IMR-90 (cell line): ENCODE data around the gene MUC5AC. TPM values are rescaled to one million over a fixed set of nuclear protein-coding genes. Genes with fewer than 3 reads are reported as not detected.

Experiments
- ATAC-seq: fragments of 200-7000 bp; cut with Tn5 transposase; 2 replicates; pipeline ENCODE4 v1.9.1; 2020; ENCODE audit warnings: low read depth, mild to moderate bottlenecking, moderate library complexity
- BruUV-seq: library from RNA; stranded (reverse); fragments of 400-500 nt; replicated peaks from 2 replicates; lab custom pipeline; 2021; lab: Mats Ljungman, UMichigan
- CTCF ChIA-PET: fragments of 300-600 bp; formaldehyde crosslinking; extraction: SDS; loops from one replicate; lab custom pipeline; 2021; ENCODE audit warnings: antibody characterized with exemption; lab: Yijun Ruan, JAX
- POLR2A ChIA-PET: fragments of 300-600 bp; sonication (Branson Sonifier 250); formaldehyde crosslinking; loops from one replicate; lab custom pipeline; 2022; ENCODE audit warnings: antibody characterized with exemption; ENCODE audit not compliant: unreplicated experiment; lab: Charles Lee
- DNase-seq: peaks from one replicate; pipeline ENCODE4 v3.0.0; 2013
- H2AFZ ChIP-seq: replicated peaks from 2 replicates; pipeline ENCODE3; 2013; ENCODE audit warnings: low read length, mild to moderate bottlenecking; ENCODE audit not compliant: poor library complexity
- H2AK5ac ChIP-seq: 2 replicates; pipeline ENCODE4 v1.6.1; 2013; ENCODE audit warnings: low read depth, low read length, inconsistent platforms
- H2AK9ac ChIP-seq: replicated peaks from 2 replicates; pipeline ENCODE3; 2013; ENCODE audit warnings: mild to moderate bottlenecking, low read depth, low read length, moderate library complexity; ENCODE audit not compliant: poor library complexity
- H2BK120ac ChIP-seq: 2 replicates; pipeline ENCODE4 v1.6.1; 2013; ENCODE audit warnings: low read depth, low read length, inconsistent platforms
- H2BK15ac ChIP-seq: 3 replicates; pipeline ENCODE4 v1.6.1; 2013; ENCODE audit warnings: low read depth, low read length, inconsistent platforms
- H2BK20ac ChIP-seq: 2 replicates; pipeline ENCODE4 v1.6.1; 2013; ENCODE audit warnings: low read depth, mild to moderate bottlenecking, inconsistent platforms, low read length, moderate library complexity
- H2BK5ac ChIP-seq: 2 replicates; pipeline ENCODE4 v1.6.1; 2013; ENCODE audit warnings: mild to moderate bottlenecking, low read depth, low read length, inconsistent platforms; ENCODE audit not compliant: poor library complexity, severe bottlenecking
- H3K14ac ChIP-seq: replicated peaks from 2 replicates; pipeline ENCODE4 v1.6.1; 2013; ENCODE audit warnings: low read depth, low read length, inconsistent platforms
- H3K18ac ChIP-seq: 2 replicates; pipeline ENCODE4 v1.6.1; 2013; ENCODE audit warnings: low read depth, low read length, control low read depth
- H3K23ac ChIP-seq: 2 replicates; pipeline ENCODE4 v1.6.1; 2013; ENCODE audit warnings: low read depth, low read length, inconsistent platforms
- H3K27ac ChIP-seq: 2 replicates; pipeline ENCODE4 v1.5.1; 2013; ENCODE audit warnings: mild to moderate bottlenecking, control low read depth, low read length; ENCODE audit not compliant: insufficient read depth
- H3K27me3 ChIP-seq: 2 replicates; pipeline ENCODE4 v1.6.1; 2013; ENCODE audit warnings: low read length; ENCODE audit not compliant: control insufficient read depth, insufficient read depth
- H3K36me3 ChIP-seq: 2 replicates; pipeline ENCODE4 v1.6.1; 2013; ENCODE audit warnings: low read length, mixed read lengths; ENCODE audit not compliant: control insufficient read depth, insufficient read depth
- H3K4ac ChIP-seq: 2 replicates; pipeline ENCODE4 v1.6.1; 2013; ENCODE audit warnings: low read depth, low read length, inconsistent platforms
- H3K4me1 ChIP-seq: 2 replicates; pipeline ENCODE4 v1.6.1; 2013; ENCODE audit warnings: low read length, mixed read lengths; ENCODE audit not compliant: control insufficient read depth, insufficient read depth
- H3K4me2 ChIP-seq: 2 replicates; pipeline ENCODE4 v1.6.1; 2013; ENCODE audit warnings: low read depth, mild to moderate bottlenecking, control low read depth, low read length, moderate library complexity
- H3K4me3 ChIP-seq: 2 replicates; pipeline ENCODE4 v1.5.1; 2013; ENCODE audit warnings: low read depth, mild to moderate bottlenecking, control low read depth, low read length, moderate library complexity; ENCODE audit not compliant: insufficient read depth
- H3K56ac ChIP-seq: 2 replicates; pipeline ENCODE4 v1.6.1; 2013; ENCODE audit warnings: low read length, inconsistent platforms; ENCODE audit not compliant: insufficient read depth; ENCODE audit errors: extremely low read depth
- H3K79me1 ChIP-seq, 2 experiments: 2 replicates each; pipeline ENCODE4 v1.6.1; 2013; ENCODE audit warnings: low read length in 2 of 2, inconsistent platforms in 1 of 2, low read depth in 1 of 2
- H3K9ac ChIP-seq: 2 replicates; pipeline ENCODE4 v1.6.1; 2013; ENCODE audit warnings: low read depth, low read length, control low read depth
- H3K9me1 ChIP-seq: 2 replicates; pipeline ENCODE4 v1.6.1; 2013; ENCODE audit warnings: low read length, inconsistent platforms; ENCODE audit not compliant: insufficient read depth
- H3K9me3 ChIP-seq: 2 replicates; pipeline ENCODE4 v1.6.1; 2013; ENCODE audit warnings: low read length; ENCODE audit not compliant: control insufficient read depth, insufficient read depth
- H4K20me1 ChIP-seq: 2 replicates; pipeline ENCODE4 v1.6.1; 2013; ENCODE audit warnings: low read length, inconsistent platforms; ENCODE audit not compliant: insufficient read depth
- H4K5ac ChIP-seq: 2 replicates; pipeline ENCODE4 v1.6.1; 2013; ENCODE audit warnings: mild to moderate bottlenecking, low read depth, low read length, control low read depth
- H4K8ac ChIP-seq, 2 experiments: 2 replicates each; pipeline ENCODE4 v1.6.1; 2013; ENCODE audit warnings: low read depth in 2 of 2, low read length in 2 of 2, control low read depth in 1 of 2, inconsistent platforms in 1 of 2
- H4K91ac ChIP-seq: 2 replicates; pipeline ENCODE4 v1.6.1; 2013; ENCODE audit warnings: low read depth, low read length, inconsistent platforms; ENCODE audit not compliant: insufficient read depth
- BHLHE40 ChIP-seq: fragments of 150-350 bp; IDR thresholded peaks from 2 replicates; pipeline ENCODE4 v1.6.1; 2016; ENCODE audit warnings: mild to moderate bottlenecking, low read depth, low read length
- CEBPB ChIP-seq: IDR thresholded peaks from 2 replicates; pipeline ENCODE4 v1.6.1; 2012; ENCODE audit warnings: low read depth, low read length, improper control_type of control experiment
- CHD1 ChIP-seq: IDR thresholded peaks from 2 replicates; pipeline ENCODE4 v1.6.1; 2012; ENCODE audit warnings: low read depth, low read length, improper control_type of control experiment
- ELK1 ChIP-seq: fragments of 150-350 bp; IDR thresholded peaks from 2 replicates; pipeline ENCODE4 v1.6.1; 2016; ENCODE audit warnings: low read depth, mild to moderate bottlenecking, low read length, moderate library complexity, borderline replicate concordance
- MAFK ChIP-seq: IDR thresholded peaks from 2 replicates; pipeline ENCODE4 v1.6.1; 2012; ENCODE audit warnings: low read depth, low read length, improper control_type of control experiment
- MAZ ChIP-seq: IDR thresholded peaks from 2 replicates; pipeline ENCODE4 v1.6.1; 2012; ENCODE audit warnings: low read depth, mild to moderate bottlenecking, low read length, improper control_type of control experiment, moderate library complexity, borderline replicate concordance
- MXI1 ChIP-seq: IDR thresholded peaks from 2 replicates; pipeline ENCODE4 v1.6.1; 2012; ENCODE audit warnings: low read depth, mild to moderate bottlenecking, low read length, moderate library complexity, borderline replicate concordance
- NFE2L2 ChIP-seq: fragments of 150-350 bp; IDR thresholded peaks from 2 replicates; pipeline ENCODE4 v1.6.1; 2016; ENCODE audit warnings: low read depth, mild to moderate bottlenecking, low read length
- POLR2A ChIP-seq: IDR thresholded peaks from 2 replicates; pipeline ENCODE4 v1.6.1; 2012; ENCODE audit warnings: mild to moderate bottlenecking, low read depth, low read length
- RAD21 ChIP-seq: IDR thresholded peaks from 2 replicates; pipeline ENCODE4 v1.6.1; 2012; ENCODE audit warnings: low read length, improper control_type of control experiment
- RCOR1 ChIP-seq: IDR thresholded peaks from 2 replicates; pipeline ENCODE4 v1.6.1; 2012; ENCODE audit warnings: mild to moderate bottlenecking, low read length, improper control_type of control experiment; ENCODE audit not compliant: insufficient replicate concordance
- RFX5 ChIP-seq: IDR thresholded peaks from 2 replicates; pipeline ENCODE4 v1.8.0; 2012; ENCODE audit warnings: low read depth, mild to moderate bottlenecking, low read length, moderate library complexity
- SMC3 ChIP-seq: fragments of 150-350 bp; IDR thresholded peaks from 2 replicates; pipeline ENCODE4 v1.6.1; 2016; ENCODE audit warnings: low read depth, mild to moderate bottlenecking, antibody characterized with exemption, low read length, moderate library complexity
- USF2 ChIP-seq: fragments of 150-350 bp; IDR thresholded peaks from 2 replicates; pipeline ENCODE4 v1.6.1; 2017; ENCODE audit warnings: mild to moderate bottlenecking, antibody characterized with exemption, low read length, low read depth
- WGBS, 2 experiments: methylation state at CpG; one replicate each; pipeline versions ENCODE4 v1.1.5 to v1.1.7; 2013; ENCODE audit warnings: missing lambda C conversion rate in 2 of 2; ENCODE audit not compliant: insufficient read length in 1 of 2; ENCODE audit errors: extremely low coverage in 2 of 2; 5-methylcytosine and 5-hydroxymethylcytosine counted together
- dilution Hi-C: fragments of 300-500 bp; cut with HindIII; formaldehyde crosslinking; loops from one replicate; pipeline ENCODE4 v1.14.3; 2018; ENCODE audit warnings: low sequenced_read_pairs; ENCODE audit not compliant: unreplicated experiment
- in situ Hi-C: fragments of 300-500 bp; cut with MboI; formaldehyde crosslinking; loops from 3 replicates; pipeline ENCODE4 v1.14.3; 2019; ENCODE audit warnings: low sequenced_read_pairs, inconsistent platforms, mixed read lengths
- intact Hi-C: fragments of 100-400 bp; cut with micrococcal nuclease; formaldehyde crosslinking; loops from 2 replicates; pipeline ENCODE4 v1.10.0; 2022
- polyA plus RNA-seq, 3 experiments: library from polyadenylated mRNA; depleted of rRNA; stranded (reverse); fragments of >200 nt; gene quantifications; 2 replicates each; pipeline ENCODE4 v1.2.3, GENCODE V29; 2012; ENCODE audit warnings: low replicate concordance in 1 of 3
- total RNA-seq: library from RNA; depleted of rRNA; stranded (reverse); fragments of >200 nt; gene quantifications from 2 replicates; pipeline ENCODE4 v1.2.3, GENCODE V29; 2012

The MUC5AC gene
- total and polyA plus RNA-seq, 2 of the 4 experiments (the other 2 are of a cell fraction): 0.02 TPM; not detected in 1

GRCh38 chr11:1118755-1119603 is 38.8 kb upstream of the MUC5AC start (continued):
- TF ChIP-seq USF2: no peak

GRCh38 chr11:1119604-1120146 is 38.1 kb upstream of the MUC5AC start:
- peaks cover 27% of the 10 kb centered on the region for H3K27me3 ChIP-seq
- no peak overlapping the region for H2AK5ac ChIP-seq
- H3K9me1 ChIP-seq: no peaks in the 10 kb centered on the region
- no peak overlapping the region for H4K5ac ChIP-seq
- H2BK120ac ChIP-seq: no peak overlapping the region
- peaks cover 4% of the 10 kb centered on the region; the same call in 1 of the 2 replicates for H3K9me3 ChIP-seq
- BruUV-seq: no TSS peak
- no peaks in the 10 kb centered on the region for H3K36me3 ChIP-seq
- H2AFZ ChIP-seq: no peak overlapping the region
- H4K91ac ChIP-seq: no peak overlapping the region
- WGBS, 2 experiments: 28% methylated on average over 4 of the region's 17 CpGs; no CpG with 5 or more reads in 1 of the 2 experiments
- dilution Hi-C loops (no loop called here), intact Hi-C loops (loop anchor here (1.0 kb wide), 1 partner anchor 26 kb away; no protein-coding TSS in a partner anchor), in situ Hi-C loops (no loop called here)
- H3K4me1 ChIP-seq: no peaks in the 10 kb centered on the region
- H3K4me2 ChIP-seq: no peak overlapping the region
- H3K27ac ChIP-seq: no peak overlapping the region
- CTCF ChIA-PET: no interaction called here
- H3K79me1 ChIP-seq: no peaks in the 10 kb centered on the region
- no peaks in the 10 kb centered on the region for H4K20me1 ChIP-seq
- no peak overlapping the region for H2BK15ac ChIP-seq
- no peak overlapping the region for H3K18ac ChIP-seq
- ATAC-seq: no peak
- H3K14ac ChIP-seq: no peak overlapping the region
- H2AK9ac ChIP-seq: no peak overlapping the region
- H3K9ac ChIP-seq: no peak overlapping the region
- no peak overlapping the region for H3K4me3 ChIP-seq
- no peak overlapping the region for H3K56ac ChIP-seq
- no peak overlapping the region for H4K8ac ChIP-seq
- no peak overlapping the region for H3K23ac ChIP-seq
- no peak overlapping the region for H2BK5ac ChIP-seq
- no peak for DNase-seq
- POLR2A ChIA-PET: no interaction called here
- H2BK20ac ChIP-seq: no peak overlapping the region
- H3K4ac ChIP-seq: no peak overlapping the region
- TF ChIP-seq RFX5: no peak
- TF ChIP-seq MAZ: no peak
- TF ChIP-seq SMC3: no peak
- no peak for TF ChIP-seq RCOR1
- TF ChIP-seq NFE2L2: no peak
- TF ChIP-seq BHLHE40: no peak
- TF ChIP-seq MAFK: no peak
- TF ChIP-seq CEBPB: no peak
- no peak for TF ChIP-seq RAD21
- TF ChIP-seq POLR2A: no peak
- TF ChIP-seq MXI1: no peak
- TF ChIP-seq ELK1: no peak
- no peak for TF ChIP-seq CHD1
